ENCODE data around the gene NCKAP5. TPM values are rescaled to one million over a fixed set of nuclear protein-coding genes. Genes with fewer than 3 reads are reported as not detected.

Gene NCKAP5
- total and polyA plus RNA-seq, 8 donors = 0.23 to 1.5 (median 0.44) TPM

GRCh38 chr2:133382566-133382965 lies 185.7 kb downstream of the NCKAP5 start:
- FAIRE-seq (no peak), ATAC-seq (no peak), DNase-seq (no peak)
- no peak for TF ChIP-seq CTCF (IDR thresholded peaks at IDR 0.05)
- Histone ChIP-seq H3K27me3 (no peaks in the 10 kb centered on the region), H3K4me1 (no peaks in the 10 kb centered on the region), H3K9me3 (no peaks in the 10 kb centered on the region), H3K27ac (no peak overlapping the region), H3K4me3 (no peak overlapping the region), H3K36me3 (no peaks in the 10 kb centered on the region)
- intact Hi-C loops (cut with DNase I) = no loop called here

- Histone ChIP-seq H3K36me3 (no peaks in the 10 kb centered on the region), H3K27ac (no peak overlapping the region), H3K9me3 (no peaks in the 10 kb centered on the region), H3K4me3 (no peak overlapping the region), H3K27me3 (no peaks in the 10 kb centered on the region), H3K4me1 (no peaks in the 10 kb centered on the region)
- no peak for FAIRE-seq
- DNase-seq = no peak
- 46% methylated on average over 3 of the region's 3 CpGs for WGBS, 2 donors
- intact Hi-C loops (cut with DNase I) = no loop called here
- no peak for TF ChIP-seq CTCF (IDR thresholded peaks at IDR 0.05)
- ATAC-seq = no peak
Measured at GRCh38 chr2:133380991-133381390, 187.3 kb downstream of the NCKAP5 start.

- Histone ChIP-seq H3K36me3 (no peaks in the 10 kb centered on the region), H3K27ac (no peak overlapping the region), H3K9me3 (no peaks in the 10 kb centered on the region), H3K4me1 (no peaks in the 10 kb centered on the region), H3K4me3 (no peak overlapping the region), H3K27me3 (no peaks in the 10 kb centered on the region)
- ATAC-seq (no peak), FAIRE-seq (no peak), DNase-seq (no peak)
- WGBS, 2 donors = 51 to 65% methylated on average over 7 of the region's 7 CpGs
- intact Hi-C loops (cut with DNase I) = no loop called here
- TF ChIP-seq CTCF (IDR thresholded peaks at IDR 0.05) = no peak
Measured at GRCh38 chr2:133378928-133379549, 189.2 kb downstream of the NCKAP5 start.

GRCh38 chr2:133378386-133378785 lies 189.9 kb downstream of the NCKAP5 start:
- DNase-seq = no peak
- intact Hi-C loops (cut with DNase I) = no loop called here
- no peak overlapping the region for H3K4me3 ChIP-seq
- ATAC-seq = no peak
- no peak for TF ChIP-seq CTCF (IDR thresholded peaks at IDR 0.05)
- no peaks in the 10 kb centered on the region for H3K4me1 ChIP-seq
- H3K27ac ChIP-seq = no peak overlapping the region
- H3K27me3 ChIP-seq = no peaks in the 10 kb centered on the region
- no peak for FAIRE-seq
- 36 to 84% methylated on average over 1 of the region's 1 CpG for WGBS, 2 donors
- H3K9me3 ChIP-seq = no peaks in the 10 kb centered on the region
- H3K36me3 ChIP-seq = no peaks in the 10 kb centered on the region

- Histone ChIP-seq H3K4me3 (no peak overlapping the region), H3K9me3 (no peaks in the 10 kb centered on the region), H3K4me1 (no peaks in the 10 kb centered on the region), H3K36me3 (no peaks in the 10 kb centered on the region), H3K27ac (no peak overlapping the region), H3K27me3 (no peaks in the 10 kb centered on the region)
- no peak for TF ChIP-seq CTCF (IDR thresholded peaks at IDR 0.05)
- WGBS, 2 donors = 42 to 48% methylated on average over 2 of the region's 2 CpGs
- ATAC-seq (no peak), FAIRE-seq (no peak), DNase-seq (no peak)
- intact Hi-C loops (cut with DNase I) = no loop called here
Measured at GRCh38 chr2:133377599-133377998, 190.7 kb downstream of the NCKAP5 start.

Measured in pancreas (tissue), 10 donors.